Measurements from ENCODE around the gene RALGPS2. TPM values are rescaled to one million over a fixed set of nuclear protein-coding genes. Genes with fewer than 3 reads are reported as not detected.

Gene RALGPS2
- total RNA-seq, 1 donor, result 74.7 TPM

DNA sequence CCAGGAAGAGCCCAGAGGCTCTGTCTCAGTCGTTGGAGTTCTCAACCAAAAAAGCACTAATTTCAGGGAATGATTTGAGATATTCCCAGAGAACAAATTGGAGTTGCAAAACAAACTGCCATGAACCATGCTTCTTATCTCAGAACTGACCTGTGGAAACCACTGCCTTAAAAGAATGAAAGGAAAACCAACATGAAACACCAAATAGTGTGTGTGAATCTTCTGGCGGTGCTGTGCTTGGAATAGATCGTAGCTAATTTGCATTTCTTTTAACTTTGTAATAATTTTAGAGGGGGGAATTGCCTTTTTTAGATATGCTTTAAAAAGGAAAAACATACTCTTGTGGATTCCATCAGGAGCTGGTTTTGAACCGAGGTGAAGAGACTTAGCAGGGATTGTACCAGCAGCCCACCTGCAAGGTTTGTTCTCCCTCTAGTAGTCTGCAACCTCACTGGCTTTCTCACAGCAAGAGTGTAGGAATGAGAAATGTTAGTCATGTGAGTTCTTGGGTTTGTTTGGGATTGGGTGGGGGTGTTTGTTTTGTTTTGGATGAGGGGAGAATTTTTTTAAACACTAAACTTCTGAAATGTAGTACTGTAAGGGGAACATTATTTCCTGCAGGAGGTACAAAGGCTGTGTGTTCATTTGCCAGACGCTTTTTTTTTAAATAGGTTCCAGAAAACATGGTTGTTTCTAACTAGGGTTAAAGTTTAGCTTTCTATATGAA, 191.6 kb downstream of the RALGPS2 start:
- TF ChIP-seq, protein P1, sequence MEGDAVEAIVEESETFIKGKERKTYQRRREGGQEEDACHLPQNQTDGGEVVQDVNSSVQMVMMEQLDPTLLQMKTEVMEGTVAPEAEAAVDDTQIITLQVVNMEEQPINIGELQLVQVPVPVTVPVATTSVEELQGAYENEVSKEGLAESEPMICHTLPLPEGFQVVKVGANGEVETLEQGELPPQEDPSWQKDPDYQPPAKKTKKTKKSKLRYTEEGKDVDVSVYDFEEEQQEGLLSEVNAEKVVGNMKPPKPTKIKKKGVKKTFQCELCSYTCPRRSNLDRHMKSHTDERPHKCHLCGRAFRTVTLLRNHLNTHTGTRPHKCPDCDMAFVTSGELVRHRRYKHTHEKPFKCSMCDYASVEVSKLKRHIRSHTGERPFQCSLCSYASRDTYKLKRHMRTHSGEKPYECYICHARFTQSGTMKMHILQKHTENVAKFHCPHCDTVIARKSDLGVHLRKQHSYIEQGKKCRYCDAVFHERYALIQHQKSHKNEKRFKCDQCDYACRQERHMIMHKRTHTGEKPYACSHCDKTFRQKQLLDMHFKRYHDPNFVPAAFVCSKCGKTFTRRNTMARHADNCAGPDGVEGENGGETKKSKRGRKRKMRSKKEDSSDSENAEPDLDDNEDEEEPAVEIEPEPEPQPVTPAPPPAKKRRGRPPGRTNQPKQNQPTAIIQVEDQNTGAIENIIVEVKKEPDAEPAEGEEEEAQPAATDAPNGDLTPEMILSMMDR (IDR thresholded peaks at IDR 0.05; ENCODE audit: insufficient read depth, low read length), result no peak
- H3K4me3 ChIP-seq (ENCODE audit: low read depth, low read length), result no peak overlapping the region
- DNase-seq (ENCODE audit: low read depth), result no peak

DNA sequence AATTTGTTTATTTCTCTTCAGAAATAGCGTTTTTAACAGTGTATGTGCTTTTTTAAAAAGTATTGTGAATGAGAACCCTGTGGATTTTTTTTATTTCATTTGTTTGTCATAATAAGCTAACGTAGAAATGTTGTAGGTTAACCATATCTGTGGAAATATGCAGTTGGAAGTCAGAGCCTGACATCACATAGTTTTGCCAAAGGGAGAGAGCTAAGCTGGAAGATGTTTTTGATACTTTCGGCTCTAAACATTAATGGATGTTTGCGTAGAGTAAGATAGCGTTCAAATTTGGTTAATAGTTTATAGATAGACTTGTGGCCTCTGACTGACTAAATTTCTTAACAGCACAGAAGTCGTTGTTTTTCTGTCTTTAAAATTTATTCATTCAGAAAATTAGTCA, 193.3 kb downstream of the RALGPS2 start:
- H3K4me3 ChIP-seq (ENCODE audit: low read depth, low read length), result no peak overlapping the region
- DNase-seq (ENCODE audit: low read depth), result no peak
- TF ChIP-seq, protein P1 (IDR thresholded peaks at IDR 0.05; ENCODE audit: insufficient read depth, low read length), result no peak

DNA sequence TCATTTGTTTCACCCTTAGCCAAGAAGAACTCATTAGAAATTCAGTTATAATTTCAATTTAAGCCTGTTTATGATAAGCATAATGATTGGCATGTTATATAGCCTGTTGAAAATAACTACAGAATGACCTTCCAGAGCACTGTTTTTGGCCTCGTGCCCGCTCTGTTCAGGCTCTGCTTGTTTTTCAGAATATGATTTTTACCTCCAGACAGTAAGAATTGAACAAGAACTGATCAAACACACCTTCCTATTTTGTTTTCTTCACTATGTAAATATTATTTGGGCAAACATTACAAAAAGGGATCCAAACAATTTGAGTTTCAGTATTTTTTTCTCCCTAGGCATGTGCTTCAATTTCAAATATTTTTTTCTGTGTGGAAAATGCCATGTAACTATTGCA, 193.9 kb downstream of the RALGPS2 start:
- TF ChIP-seq, protein P1 (IDR thresholded peaks at IDR 0.05; ENCODE audit: insufficient read depth, low read length), result no peak
- DNase-seq (ENCODE audit: low read depth), result no peak
- no peak overlapping the region for H3K4me3 ChIP-seq (ENCODE audit: low read depth, low read length)

DNA sequence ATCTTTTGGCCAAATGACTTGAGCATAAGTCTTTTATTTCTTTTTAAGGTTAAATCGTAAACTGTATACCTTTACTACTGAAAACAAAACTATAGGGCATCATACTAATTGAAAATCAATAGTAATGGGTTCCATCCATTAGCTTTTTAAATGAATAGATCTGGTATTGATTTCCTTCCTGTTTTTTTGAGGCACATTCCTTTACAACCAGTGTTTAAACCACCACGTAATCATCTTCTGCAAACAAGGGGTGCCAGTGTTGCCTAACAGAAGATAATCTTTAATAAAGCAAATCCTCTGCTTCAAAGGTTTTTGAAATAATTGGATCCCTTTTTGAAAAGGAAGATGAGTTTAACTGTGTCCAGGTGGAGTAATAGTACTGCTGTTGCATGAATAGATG, 194.5 kb downstream of the RALGPS2 start:
- no peak for DNase-seq (ENCODE audit: low read depth)
- no peak overlapping the region for H3K4me3 ChIP-seq (ENCODE audit: low read depth, low read length)
- TF ChIP-seq, protein P1 (IDR thresholded peaks at IDR 0.05; ENCODE audit: insufficient read depth, low read length), result no peak

DNA sequence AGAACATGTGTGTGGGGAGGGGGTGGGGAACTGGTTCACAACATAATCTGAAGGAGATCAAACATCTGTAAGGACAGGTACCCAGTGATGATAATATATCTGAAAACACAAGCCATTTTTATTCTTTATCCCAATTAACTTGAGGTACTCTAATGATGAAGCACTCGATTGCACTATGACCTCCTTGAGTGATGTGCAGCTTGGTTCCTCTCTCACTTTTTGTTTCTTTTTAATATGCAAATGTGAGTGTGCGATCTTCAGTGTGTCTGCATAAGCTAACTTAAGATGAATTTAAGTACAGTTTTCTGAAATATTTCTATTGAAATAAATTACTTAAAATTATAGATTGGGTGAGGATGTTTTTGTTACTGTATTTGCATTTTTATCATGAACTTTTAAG, 196.5 kb downstream of the RALGPS2 start:
- TF ChIP-seq, protein P1 (IDR thresholded peaks at IDR 0.05; ENCODE audit: insufficient read depth, low read length), result no peak
- no peak overlapping the region for H3K4me3 ChIP-seq (ENCODE audit: low read depth, low read length)
- DNase-seq (ENCODE audit: low read depth), result no peak

DNA sequence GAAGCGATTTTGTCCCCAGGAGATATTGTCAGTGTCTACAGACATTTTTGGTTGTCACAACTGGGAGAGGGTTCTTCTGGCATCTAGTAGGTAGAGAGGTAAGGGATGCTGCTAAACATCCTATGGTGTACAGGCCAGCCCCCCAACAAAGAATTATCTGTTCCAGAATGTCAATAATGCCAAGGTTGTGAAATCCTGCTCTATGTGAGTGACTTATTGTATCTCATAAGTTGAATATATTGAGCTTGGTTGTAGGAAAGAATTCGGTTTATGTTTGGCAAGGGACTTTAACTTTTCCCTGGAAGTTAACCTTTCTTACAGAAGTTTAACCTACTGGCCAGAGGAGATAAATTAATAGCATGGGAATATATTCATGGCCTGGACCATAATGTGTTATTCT, 198.5 kb downstream of the RALGPS2 start:
- no peak for DNase-seq (ENCODE audit: low read depth)
- no peak overlapping the region for H3K4me3 ChIP-seq (ENCODE audit: low read depth, low read length)
- TF ChIP-seq, protein P1 (IDR thresholded peaks at IDR 0.05; ENCODE audit: insufficient read depth, low read length), result no peak

DNA sequence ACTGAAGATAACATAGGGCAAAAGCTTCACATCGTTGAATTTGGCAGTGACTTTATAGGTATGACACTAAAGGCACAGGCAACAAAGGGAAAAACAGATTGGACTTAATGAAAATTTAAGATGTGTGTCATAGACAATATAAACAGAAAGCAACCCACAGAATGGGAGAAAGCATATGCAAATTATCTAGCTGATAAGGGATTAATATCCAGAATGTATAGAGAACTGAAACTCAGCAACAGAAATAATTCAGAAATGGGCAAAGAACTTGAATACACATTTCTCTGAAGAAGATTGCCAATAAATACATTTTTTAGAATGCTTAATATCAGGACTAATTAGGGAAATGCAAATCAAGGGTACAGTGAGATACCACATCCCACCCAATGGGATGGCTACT, 201.0 kb downstream of the RALGPS2 start:
- no peak for DNase-seq (ENCODE audit: low read depth)
- TF ChIP-seq, protein P1 (IDR thresholded peaks at IDR 0.05; ENCODE audit: insufficient read depth, low read length), result no peak
- H3K4me3 ChIP-seq (ENCODE audit: low read depth, low read length), result no peak overlapping the region
